Esophagus muscularis mucosa (tissue), 3 donors: ENCODE measurements around the gene KIRREL3.

Source experiments
- POLR2A ChIP-seq: fragments of 450-650 bp; IDR thresholded peaks from one replicate; pipeline ENCODE4 v1.6.1; 2017; ENCODE audit warnings: antibody characterized with exemption, moderate library complexity, mild to moderate bottlenecking, low read depth
- TF ChIP-seq, protein P1 (sequence below), 3 experiments: fragments of 200-600 bp in 2 of 3; fragments of 450-650 bp in 1 of 3; sonication (generic) in 2 of 3; IDR thresholded peaks; one replicate each; pipeline ENCODE4 v1.5.1; 2017 to 2019; ENCODE audit warnings: antibody characterized with exemption in 3 of 3, mild to moderate bottlenecking in 2 of 3, moderate library complexity in 1 of 3

- TF ChIP-seq, protein P1, sequence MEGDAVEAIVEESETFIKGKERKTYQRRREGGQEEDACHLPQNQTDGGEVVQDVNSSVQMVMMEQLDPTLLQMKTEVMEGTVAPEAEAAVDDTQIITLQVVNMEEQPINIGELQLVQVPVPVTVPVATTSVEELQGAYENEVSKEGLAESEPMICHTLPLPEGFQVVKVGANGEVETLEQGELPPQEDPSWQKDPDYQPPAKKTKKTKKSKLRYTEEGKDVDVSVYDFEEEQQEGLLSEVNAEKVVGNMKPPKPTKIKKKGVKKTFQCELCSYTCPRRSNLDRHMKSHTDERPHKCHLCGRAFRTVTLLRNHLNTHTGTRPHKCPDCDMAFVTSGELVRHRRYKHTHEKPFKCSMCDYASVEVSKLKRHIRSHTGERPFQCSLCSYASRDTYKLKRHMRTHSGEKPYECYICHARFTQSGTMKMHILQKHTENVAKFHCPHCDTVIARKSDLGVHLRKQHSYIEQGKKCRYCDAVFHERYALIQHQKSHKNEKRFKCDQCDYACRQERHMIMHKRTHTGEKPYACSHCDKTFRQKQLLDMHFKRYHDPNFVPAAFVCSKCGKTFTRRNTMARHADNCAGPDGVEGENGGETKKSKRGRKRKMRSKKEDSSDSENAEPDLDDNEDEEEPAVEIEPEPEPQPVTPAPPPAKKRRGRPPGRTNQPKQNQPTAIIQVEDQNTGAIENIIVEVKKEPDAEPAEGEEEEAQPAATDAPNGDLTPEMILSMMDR (IDR thresholded peaks at IDR 0.05), result no peak
- no peak for TF ChIP-seq POLR2A
Measured at GRCh38 chr11:127050186-127050585, 49.6 kb upstream of the KIRREL3 start.
